HepG2 (cell line): ENCODE data around the gene TFEB.

Source experiments
- NONO ChIP-seq, 2 experiments: fragments of 450-650 bp in 1 of 2; sonication (generic) in 1 of 2; formaldehyde crosslinking in 1 of 2; IDR thresholded peaks in 1 of 2; conservative IDR thresholded peaks in 1 of 2; 2 replicates each; pipeline versions ENCODE4 v1.6.1 to v1.8.0; 2017 to 2022; ENCODE audit warnings: mild to moderate bottlenecking in 1 of 2, missing genetic modification reagents in 1 of 2, moderate library complexity in 1 of 2
- RAD21 ChIP-seq: fragments of 450-650 bp; formaldehyde crosslinking; IDR thresholded peaks from 2 replicates; pipeline ENCODE4 v1.5.0; 2020; ENCODE audit warnings: mild to moderate bottlenecking
- ZNF282 ChIP-seq: fragments of 450-650 bp; IDR thresholded peaks from 2 replicates; pipeline ENCODE4 v1.6.1; 2018; ENCODE audit not compliant: partially characterized antibody
- ZSCAN22 ChIP-seq: sonication (generic); formaldehyde crosslinking; IDR thresholded peaks from 2 replicates; pipeline ENCODE4 v1.4.0; 2020; ENCODE audit warnings: mild to moderate bottlenecking, missing genetic modification reagents
- TF ChIP-seq, protein P1 (sequence below): sonication (generic); formaldehyde crosslinking; IDR thresholded peaks from 2 replicates; pipeline ENCODE4 v1.5.0; 2020; ENCODE audit warnings: mild to moderate bottlenecking, missing genetic modification reagents, moderate library complexity

DNA sequence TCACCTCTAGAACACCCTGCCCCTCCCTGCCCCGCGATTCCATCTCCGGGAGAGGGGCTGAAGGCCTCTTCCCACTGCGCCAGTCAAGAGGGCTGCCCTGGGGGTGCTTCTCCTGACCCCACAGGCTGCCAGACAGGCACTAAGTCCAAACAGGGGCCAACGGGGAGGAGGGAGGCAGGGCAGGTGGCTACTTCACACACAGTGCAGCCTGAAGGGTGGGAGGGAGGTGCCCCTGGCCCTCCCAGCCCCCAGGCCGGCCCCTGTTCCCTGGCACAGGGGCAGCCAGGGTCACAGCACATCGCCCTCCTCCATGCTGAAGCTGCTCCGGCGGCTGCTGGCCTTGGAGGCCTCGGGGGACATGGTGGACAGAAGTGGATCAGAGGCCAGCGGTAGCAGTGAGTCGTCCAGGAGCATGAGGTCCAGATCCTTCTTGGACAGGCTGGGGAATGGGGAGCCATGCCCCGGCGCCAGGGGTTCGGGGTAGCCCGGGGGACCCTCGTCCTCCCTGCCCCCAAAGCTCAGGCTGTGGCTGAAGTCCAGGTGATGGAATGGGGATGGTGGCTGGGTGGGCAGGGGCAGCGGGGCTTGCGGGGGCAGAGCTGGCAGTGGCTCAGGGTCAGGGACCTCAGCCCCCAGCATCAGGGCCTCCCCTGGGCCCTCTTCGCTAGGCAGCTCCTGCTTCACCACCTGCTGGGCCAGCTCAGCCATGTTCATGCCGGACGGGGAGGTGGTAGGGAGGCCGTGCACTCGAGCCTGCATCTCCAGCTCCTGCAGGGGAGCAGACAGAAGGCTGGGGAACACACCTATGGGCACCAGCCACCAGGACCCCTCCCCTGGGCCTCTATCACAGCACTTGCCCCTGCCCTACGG is 50.9 kb downstream of the TFEB start:
- TF ChIP-seq ZNF282 (no peak), RAD21 (CRISPR knock-in tag) (no peak), NONO (IDR thresholded peaks at IDR 0.05) (no peak), NONO (CRISPR knock-in tag; conservative IDR thresholded peaks at IDR 0.05) (no peak), ZSCAN22 (CRISPR knock-in tag) (no peak)
- TF ChIP-seq, protein P1, sequence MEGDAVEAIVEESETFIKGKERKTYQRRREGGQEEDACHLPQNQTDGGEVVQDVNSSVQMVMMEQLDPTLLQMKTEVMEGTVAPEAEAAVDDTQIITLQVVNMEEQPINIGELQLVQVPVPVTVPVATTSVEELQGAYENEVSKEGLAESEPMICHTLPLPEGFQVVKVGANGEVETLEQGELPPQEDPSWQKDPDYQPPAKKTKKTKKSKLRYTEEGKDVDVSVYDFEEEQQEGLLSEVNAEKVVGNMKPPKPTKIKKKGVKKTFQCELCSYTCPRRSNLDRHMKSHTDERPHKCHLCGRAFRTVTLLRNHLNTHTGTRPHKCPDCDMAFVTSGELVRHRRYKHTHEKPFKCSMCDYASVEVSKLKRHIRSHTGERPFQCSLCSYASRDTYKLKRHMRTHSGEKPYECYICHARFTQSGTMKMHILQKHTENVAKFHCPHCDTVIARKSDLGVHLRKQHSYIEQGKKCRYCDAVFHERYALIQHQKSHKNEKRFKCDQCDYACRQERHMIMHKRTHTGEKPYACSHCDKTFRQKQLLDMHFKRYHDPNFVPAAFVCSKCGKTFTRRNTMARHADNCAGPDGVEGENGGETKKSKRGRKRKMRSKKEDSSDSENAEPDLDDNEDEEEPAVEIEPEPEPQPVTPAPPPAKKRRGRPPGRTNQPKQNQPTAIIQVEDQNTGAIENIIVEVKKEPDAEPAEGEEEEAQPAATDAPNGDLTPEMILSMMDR (CRISPR knock-in tag) = no peak
